H1 (cell line): ENCODE data around the gene BMPR1A.

Source experiments
- CHD7 ChIP-seq: fragments of 300-600 bp; sonication (generic); IDR thresholded peaks from 2 replicates; pipeline ENCODE4 v1.7.1; 2012; ENCODE audit warnings: low read length, moderate library complexity, mild to moderate bottlenecking, inconsistent platforms; ENCODE audit not compliant: insufficient replicate concordance
- EZH2 ChIP-seq: fragments of 200-600 bp; sonication (generic); IDR thresholded peaks from 2 replicates; pipeline ENCODE4 v1.7.1; 2012; ENCODE audit warnings: low read depth, mild to moderate bottlenecking, moderate library complexity, low read length, inconsistent platforms; ENCODE audit not compliant: severe bottlenecking
- PHF8 ChIP-seq: fragments of 200-600 bp; sonication (generic); conservative IDR thresholded peaks from 2 replicates; pipeline ENCODE4 v1.7.1; 2012; ENCODE audit warnings: low read depth, mild to moderate bottlenecking, inconsistent platforms, low read length, moderate library complexity
- POLR2A ChIP-seq, 2 experiments: IDR thresholded peaks; 1 replicate in 1 of 2; 2 replicates in 1 of 2; pipeline ENCODE4 v1.6.1; 2011; ENCODE audit warnings: low read depth in 2 of 2, low read length in 2 of 2, mild to moderate bottlenecking in 2 of 2; ENCODE audit errors: control extremely low read depth in 1 of 2
- USF2 ChIP-seq: IDR thresholded peaks from 2 replicates; pipeline ENCODE4 v1.6.1; 2011; ENCODE audit warnings: low read length, improper control_type of control experiment
- TF ChIP-seq, protein P1 (sequence below), 3 experiments: IDR thresholded peaks; 1 replicate in 2 of 3; 2 replicates in 1 of 3; pipeline versions ENCODE4 v1.5.1 to v1.6.1; 2011; ENCODE audit warnings: low read length in 3 of 3, mild to moderate bottlenecking in 3 of 3, inconsistent platforms in 2 of 3, low read depth in 1 of 3, moderate library complexity in 1 of 3; ENCODE audit not compliant: insufficient read depth in 1 of 3; ENCODE audit errors: control extremely low read depth in 1 of 3

GRCh38 chr10:86706977-86707376 lies 49.4 kb upstream of the BMPR1A start:
- TF ChIP-seq, protein P1, sequence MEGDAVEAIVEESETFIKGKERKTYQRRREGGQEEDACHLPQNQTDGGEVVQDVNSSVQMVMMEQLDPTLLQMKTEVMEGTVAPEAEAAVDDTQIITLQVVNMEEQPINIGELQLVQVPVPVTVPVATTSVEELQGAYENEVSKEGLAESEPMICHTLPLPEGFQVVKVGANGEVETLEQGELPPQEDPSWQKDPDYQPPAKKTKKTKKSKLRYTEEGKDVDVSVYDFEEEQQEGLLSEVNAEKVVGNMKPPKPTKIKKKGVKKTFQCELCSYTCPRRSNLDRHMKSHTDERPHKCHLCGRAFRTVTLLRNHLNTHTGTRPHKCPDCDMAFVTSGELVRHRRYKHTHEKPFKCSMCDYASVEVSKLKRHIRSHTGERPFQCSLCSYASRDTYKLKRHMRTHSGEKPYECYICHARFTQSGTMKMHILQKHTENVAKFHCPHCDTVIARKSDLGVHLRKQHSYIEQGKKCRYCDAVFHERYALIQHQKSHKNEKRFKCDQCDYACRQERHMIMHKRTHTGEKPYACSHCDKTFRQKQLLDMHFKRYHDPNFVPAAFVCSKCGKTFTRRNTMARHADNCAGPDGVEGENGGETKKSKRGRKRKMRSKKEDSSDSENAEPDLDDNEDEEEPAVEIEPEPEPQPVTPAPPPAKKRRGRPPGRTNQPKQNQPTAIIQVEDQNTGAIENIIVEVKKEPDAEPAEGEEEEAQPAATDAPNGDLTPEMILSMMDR (IDR thresholded peaks at IDR 0.05; ENCODE audit: control extremely low read depth in 1 of 3, insufficient read depth in 1 of 3, low read depth in 1 of 3, low read length in 3 of 3) = no peak
- no peak for TF ChIP-seq USF2
- no peak for TF ChIP-seq CHD7
- TF ChIP-seq PHF8 = no peak
- no peak for TF ChIP-seq EZH2
- no peak for TF ChIP-seq POLR2A (IDR thresholded peaks at IDR 0.05; ENCODE audit: control extremely low read depth in 1 of 2, low read depth in 2 of 2, low read length in 2 of 2)
